NT2/D1 (cell line): ENCODE data around the gene ST6GALNAC2.
A peak's percentile ranks its signal among the peaks of the same experiment; 100 is the strongest.

Experiments used
- DNase-seq: peaks from one replicate; pipeline ENCODE4 v3.0.0-alpha.2; 2011; ENCODE audit warnings: low read depth, low spot score
- H3K27me3 ChIP-seq: 2 replicates; pipeline ENCODE4 v1.6.0; 2011; ENCODE audit warnings: mild to moderate bottlenecking; ENCODE audit not compliant: insufficient read length, insufficient read depth
- H3K36me3 ChIP-seq: 2 replicates; pipeline ENCODE4 v1.6.1; 2011; ENCODE audit warnings: mild to moderate bottlenecking, low read length, mixed read lengths; ENCODE audit not compliant: insufficient read depth, insufficient read length
- H3K4me1 ChIP-seq: 2 replicates; pipeline ENCODE4 v1.5.1; 2011; ENCODE audit not compliant: insufficient read depth, insufficient read length
- H3K4me3 ChIP-seq: 2 replicates; pipeline ENCODE4 v1.5.1; 2011; ENCODE audit warnings: low read depth; ENCODE audit not compliant: insufficient read length
- H3K9ac ChIP-seq: 2 replicates; pipeline ENCODE4 v1.6.0; 2011; ENCODE audit warnings: low read depth; ENCODE audit not compliant: insufficient read length
- H3K9me3 ChIP-seq: 2 replicates; pipeline ENCODE4 v1.5.1; 2011; ENCODE audit warnings: mild to moderate bottlenecking, low read length; ENCODE audit not compliant: insufficient read depth
- SUZ12 ChIP-seq: IDR thresholded peaks from 2 replicates; pipeline ENCODE4 v1.6.1; 2011; ENCODE audit not compliant: insufficient read length, insufficient read depth; ENCODE audit errors: extremely low read depth
- YY1 ChIP-seq: IDR thresholded peaks from 2 replicates; pipeline ENCODE4 v1.6.1; 2011; ENCODE audit not compliant: insufficient read length, insufficient read depth
- ZNF274 ChIP-seq: IDR thresholded peaks from 2 replicates; pipeline ENCODE4 v1.6.1; 2011; ENCODE audit warnings: mild to moderate bottlenecking, low read depth, low read length

ST6GALNAC2 gene

DNA sequence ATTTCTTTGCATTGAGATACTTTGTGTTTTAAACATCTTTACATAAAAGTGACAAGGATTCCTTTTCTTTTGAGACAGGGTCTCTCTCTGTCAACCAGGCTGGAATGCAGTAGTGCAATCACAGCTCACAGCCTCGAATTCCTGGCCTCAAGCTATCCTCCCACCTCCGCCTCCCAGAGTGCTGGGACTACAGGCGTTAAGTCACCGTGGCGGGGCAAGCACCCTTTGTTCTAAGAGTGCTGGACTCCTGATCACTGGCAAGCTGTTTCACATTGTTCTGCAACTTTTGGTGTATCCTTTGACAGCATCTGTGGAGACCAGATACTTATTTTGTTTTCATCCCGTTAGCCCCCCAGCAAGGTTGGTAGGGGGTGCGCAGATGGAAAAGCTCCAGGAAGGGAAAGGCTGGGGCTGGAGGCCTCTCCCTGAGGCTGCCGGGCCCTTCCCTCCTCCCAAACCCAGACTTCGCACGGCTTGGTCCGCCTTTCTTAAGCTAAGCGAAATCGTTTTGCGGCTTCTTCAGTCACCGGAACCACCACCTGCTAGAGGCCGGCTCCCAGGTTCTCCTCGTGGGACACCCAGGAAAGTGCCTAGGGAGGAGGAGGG is 1.1 kb downstream of the ST6GALNAC2 start:
- DNase-seq, result no peak
- H3K27me3 ChIP-seq, result peaks cover 43% of the 10 kb centered on the region

DNA sequence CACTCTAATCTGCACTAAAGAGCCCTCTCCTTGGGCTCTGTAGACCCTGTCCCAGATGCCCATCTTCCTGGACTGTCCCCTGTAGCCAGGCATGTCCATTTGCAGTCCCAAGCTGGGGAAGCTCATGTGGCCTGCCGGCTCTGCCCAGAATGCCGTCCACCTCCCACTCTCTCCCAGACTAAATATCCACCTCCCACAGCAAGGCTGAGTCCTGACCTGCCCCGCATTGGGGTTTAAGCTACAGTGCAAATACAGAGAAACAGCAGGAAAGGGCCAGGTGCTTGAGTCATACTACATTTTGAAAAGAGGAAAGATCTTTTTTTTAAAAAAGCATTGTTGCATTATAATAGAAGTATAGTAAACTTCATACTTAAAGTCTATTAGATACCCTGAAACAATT is 3.0 kb downstream of the ST6GALNAC2 start:
- H3K4me3 ChIP-seq, result no peak overlapping the region
- TF ChIP-seq SUZ12, result no peak
- TF ChIP-seq YY1, result no peak
- no peak for TF ChIP-seq ZNF274
- H3K27me3 ChIP-seq, result peaks cover 32% of the 10 kb centered on the region
- H3K9me3 ChIP-seq, result no peaks in the 10 kb centered on the region
- DNase-seq, result no peak
- H3K4me1 ChIP-seq, result peaks cover 14% of the 10 kb centered on the region
- H3K36me3 ChIP-seq, result no peaks in the 10 kb centered on the region
- peak overlapping the region; percentile 33 for H3K9ac ChIP-seq

More for the DNA sequence above, 1.1 kb downstream of the ST6GALNAC2 start:
- peak overlapping the region; percentile 86 for H3K9ac ChIP-seq
- H3K36me3 ChIP-seq, result no peaks in the 10 kb centered on the region
- peak overlapping the region; percentile 71 for H3K4me3 ChIP-seq
- no peak for TF ChIP-seq YY1
- TF ChIP-seq SUZ12, result no peak
- TF ChIP-seq ZNF274, result no peak
- H3K9me3 ChIP-seq, result no peaks in the 10 kb centered on the region
- peaks cover 15% of the 10 kb centered on the region for H3K4me1 ChIP-seq

- H3K4me3 ChIP-seq, result no peak overlapping the region
- TF ChIP-seq YY1 (no peak), ZNF274 (no peak), SUZ12 (no peak)
These were observed 4.1 kb downstream of the ST6GALNAC2 start for GRCh38 chr17:76581515-76581914.

GRCh38 chr17:76579281-76579680 is 6.4 kb downstream of the ST6GALNAC2 start:
- DNase-seq, result no peak
- no peak overlapping the region for H3K4me3 ChIP-seq
- no peaks in the 10 kb centered on the region for H3K9me3 ChIP-seq
- peaks cover 9% of the 10 kb centered on the region for H3K4me1 ChIP-seq
- H3K36me3 ChIP-seq, result no peaks in the 10 kb centered on the region
- no peaks in the 10 kb centered on the region for H3K27me3 ChIP-seq
- no peak overlapping the region for H3K9ac ChIP-seq
- TF ChIP-seq ZNF274, result no peak
- TF ChIP-seq YY1, result no peak
- no peak for TF ChIP-seq SUZ12

More at GRCh38 chr17:76581515-76581914, 4.1 kb downstream of the ST6GALNAC2 start:
- Histone ChIP-seq H3K9me3 (no peaks in the 10 kb centered on the region), H3K27me3 (peaks cover 21% of the 10 kb centered on the region), H3K36me3 (no peaks in the 10 kb centered on the region), H3K9ac (no peak overlapping the region), H3K4me1 (peaks cover 9% of the 10 kb centered on the region)
- no peak for DNase-seq

- Histone ChIP-seq H3K27me3 (no peaks in the 10 kb centered on the region), H3K9ac (no peak overlapping the region), H3K9me3 (no peaks in the 10 kb centered on the region), H3K4me1 (peaks cover 9% of the 10 kb centered on the region), H3K36me3 (no peaks in the 10 kb centered on the region), H3K4me3 (no peak overlapping the region)
- TF ChIP-seq ZNF274 (no peak), YY1 (no peak), SUZ12 (no peak)
- no peak for DNase-seq
These were observed 7.3 kb downstream of the ST6GALNAC2 start for GRCh38 chr17:76578376-76578775.

GRCh38 chr17:76577876-76578275 is 7.8 kb downstream of the ST6GALNAC2 start:
- DNase-seq, result no peak
- Histone ChIP-seq H3K36me3 (no peaks in the 10 kb centered on the region), H3K9ac (no peak overlapping the region), H3K27me3 (no peaks in the 10 kb centered on the region), H3K9me3 (no peaks in the 10 kb centered on the region), H3K4me3 (no peak overlapping the region), H3K4me1 (peaks cover 9% of the 10 kb centered on the region)
- TF ChIP-seq SUZ12, result no peak
- TF ChIP-seq ZNF274, result no peak
- no peak for TF ChIP-seq YY1

- DNase-seq, result no peak
- TF ChIP-seq YY1 (no peak), SUZ12 (no peak), ZNF274 (no peak)
- Histone ChIP-seq H3K9me3 (no peaks in the 10 kb centered on the region), H3K9ac (no peak overlapping the region), H3K4me3 (no peak overlapping the region), H3K27me3 (no peaks in the 10 kb centered on the region), H3K4me1 (peaks cover 4% of the 10 kb centered on the region), H3K36me3 (no peaks in the 10 kb centered on the region)
These were observed 9.5 kb downstream of the ST6GALNAC2 start for GRCh38 chr17:76576189-76576588.
